HG03520 (cell line): ENCODE results near the gene TBX18.

Experiments used
- ATAC-seq: cut with Tn5 transposase; IDR thresholded peaks from one replicate; pipeline ENCODE4 v1.9.1; 2021; ENCODE audit warnings: mild to moderate bottlenecking, moderate library complexity; ENCODE audit not compliant: unreplicated experiment

Gene TBX18

DNA sequence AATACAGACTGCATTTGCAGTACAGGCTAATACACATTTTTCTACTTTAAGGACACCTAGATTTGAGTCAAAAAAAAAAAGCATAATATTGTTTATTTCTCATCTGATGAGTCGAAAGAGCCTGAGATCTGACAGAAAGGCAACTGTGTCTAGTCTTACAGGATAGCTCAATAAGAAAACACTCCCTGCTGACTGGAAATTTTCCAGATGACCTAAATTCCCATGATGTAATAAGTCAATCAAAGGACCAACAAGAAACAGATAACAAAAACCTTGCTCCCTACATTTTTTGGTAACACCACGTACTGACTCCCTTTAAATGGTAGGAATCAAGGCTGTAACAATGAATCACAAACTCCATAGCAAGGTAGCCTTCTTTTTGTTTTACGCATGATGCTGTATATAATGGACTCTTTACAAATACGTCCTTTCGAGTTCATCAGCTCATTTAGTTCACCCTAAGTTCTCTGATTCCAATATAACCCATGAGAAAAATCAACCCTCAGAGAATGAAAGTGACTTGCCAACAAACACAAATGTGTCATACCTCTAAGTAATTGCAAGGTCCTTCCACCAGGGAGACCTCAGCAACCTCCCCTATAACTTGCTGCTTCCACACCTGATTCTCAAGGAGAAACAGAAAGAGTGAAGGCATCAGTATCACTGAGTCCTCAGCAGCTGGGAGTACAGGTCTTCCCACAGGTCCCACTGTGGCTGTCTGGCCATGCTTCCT is 12.1 kb downstream of the TBX18 start:
- no peak for ATAC-seq

DNA sequence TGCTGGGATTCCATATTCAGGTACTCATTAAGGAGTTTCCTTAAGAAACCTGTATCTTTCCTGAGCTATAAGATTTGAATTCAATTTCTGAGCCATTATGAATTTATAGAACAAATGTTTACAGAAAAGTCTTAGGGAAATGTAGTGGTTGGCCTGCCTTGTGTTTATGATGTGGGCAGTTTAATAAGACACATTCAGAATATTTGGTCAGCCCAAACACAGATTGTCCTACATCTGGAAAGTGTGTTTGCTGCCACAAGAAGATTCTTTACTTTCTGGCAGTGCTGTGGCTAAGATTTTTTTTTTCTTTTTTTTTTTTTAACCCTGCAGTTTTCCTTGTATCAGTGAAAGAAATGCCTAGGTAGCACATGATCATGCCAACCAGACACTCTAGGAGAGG is 15.2 kb downstream of the TBX18 start:
- ATAC-seq: no peak

DNA sequence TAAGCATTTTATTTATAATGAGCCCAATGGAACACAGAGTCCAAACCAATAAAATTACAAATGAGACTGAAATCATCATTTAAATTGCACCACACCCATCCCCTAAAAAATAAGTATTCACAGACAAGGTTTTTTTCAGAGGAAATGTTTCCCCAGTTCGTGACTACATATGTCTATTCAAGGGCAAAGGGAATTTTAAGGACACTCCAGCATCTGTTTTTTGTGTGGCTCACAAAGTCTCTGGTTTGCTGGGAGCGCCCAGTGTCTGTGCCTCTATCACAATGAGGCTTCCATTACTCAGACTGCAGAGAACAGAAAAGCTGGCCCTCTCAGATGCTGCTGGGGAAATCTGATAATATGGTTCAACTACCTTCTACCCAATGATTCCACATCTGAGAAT is 16.0 kb downstream of the TBX18 start:
- no peak for ATAC-seq

DNA sequence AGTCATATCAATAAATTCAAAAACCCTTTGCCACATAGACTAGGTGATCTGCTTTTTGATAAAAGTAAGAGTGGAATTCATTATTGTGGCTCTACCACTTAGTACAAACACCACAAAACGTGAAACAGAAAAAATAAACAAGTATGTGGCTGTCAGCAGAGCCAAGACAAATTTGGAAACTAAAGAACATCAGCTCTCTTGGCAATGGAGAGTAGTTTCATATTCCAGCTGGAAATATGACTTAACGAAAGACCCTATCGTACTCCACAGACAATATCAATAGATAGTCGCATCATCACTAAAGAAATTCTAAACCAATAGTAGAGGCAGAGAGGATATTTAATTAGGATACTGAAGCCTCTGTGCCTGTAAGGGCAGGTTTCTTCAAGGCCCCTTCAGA is 20.8 kb downstream of the TBX18 start:
- no peak for ATAC-seq

DNA sequence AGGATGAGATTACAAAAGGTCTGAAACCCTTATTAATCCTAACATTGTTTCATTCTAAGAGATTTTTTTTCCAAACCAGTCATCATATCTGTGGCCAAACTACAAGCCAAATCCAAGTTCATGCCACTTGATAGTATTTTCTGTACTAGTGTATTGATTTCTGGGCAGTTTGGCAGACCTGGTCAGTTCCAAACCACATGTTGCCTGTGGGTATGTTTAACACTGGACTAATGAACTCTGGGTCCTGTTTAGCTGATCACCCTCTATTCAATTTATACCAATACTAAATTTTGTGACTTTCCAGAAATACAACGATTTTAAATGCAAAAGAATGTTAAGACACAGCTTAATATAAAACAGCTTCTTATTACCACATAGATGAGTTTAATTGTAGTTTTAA is 24.0 kb downstream of the TBX18 start:
- no peak for ATAC-seq

DNA sequence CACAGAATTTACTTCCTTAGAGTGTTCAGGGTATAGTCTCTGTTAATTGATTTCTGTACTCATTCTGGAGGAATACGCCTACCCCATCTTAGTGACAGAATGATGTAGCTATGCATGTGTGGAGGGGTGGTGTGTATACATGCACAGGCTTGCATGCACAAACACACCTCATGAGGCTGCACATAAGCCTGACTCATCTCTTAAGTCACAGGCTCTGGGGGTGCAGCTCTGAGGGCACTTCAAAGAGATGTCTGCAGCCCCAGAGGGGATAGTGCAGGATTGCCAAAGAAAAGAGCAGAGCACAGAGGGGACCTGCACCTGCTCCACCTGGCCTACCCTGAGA is 24.6 kb downstream of the TBX18 start:
- no peak for ATAC-seq

DNA sequence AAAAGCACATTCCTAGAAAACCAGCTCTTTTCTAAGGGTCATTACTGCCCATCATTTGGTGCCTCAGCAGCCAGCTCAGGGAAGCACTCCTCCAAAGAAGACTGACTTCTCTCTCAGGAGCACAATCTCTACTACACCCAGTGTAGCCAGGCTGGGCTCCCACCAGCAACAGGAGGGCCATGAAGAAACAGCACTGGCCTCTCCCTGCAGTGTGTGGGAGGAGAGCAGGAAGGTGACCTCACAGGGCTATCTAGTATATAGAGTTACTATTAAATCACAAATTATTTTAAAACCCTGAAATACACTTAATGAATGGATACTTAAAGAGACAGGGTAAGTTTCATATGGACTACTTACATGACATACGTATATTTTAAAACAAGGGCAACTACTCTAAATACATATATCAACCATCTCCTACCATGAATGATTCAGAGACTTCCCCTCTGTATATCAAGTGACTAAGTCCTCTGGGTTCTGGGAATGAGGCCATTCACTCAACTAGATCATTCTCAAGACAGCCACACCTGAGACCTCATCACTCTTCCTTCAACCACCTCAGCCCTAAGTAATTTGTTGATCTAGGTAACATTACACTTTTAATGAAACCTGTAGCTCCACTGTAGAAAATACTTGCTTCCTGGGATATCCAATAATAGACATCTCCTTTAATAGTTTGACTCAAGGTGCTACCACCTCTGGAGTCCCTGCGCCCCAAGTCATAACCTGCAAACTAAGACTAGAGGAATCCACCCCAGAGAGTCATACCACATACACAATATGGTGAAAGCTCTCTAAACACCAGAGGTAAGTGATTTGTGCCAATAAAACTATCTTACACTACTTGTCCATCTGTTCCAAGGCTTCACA is 25.2 kb downstream of the TBX18 start:
- ATAC-seq: no peak

DNA sequence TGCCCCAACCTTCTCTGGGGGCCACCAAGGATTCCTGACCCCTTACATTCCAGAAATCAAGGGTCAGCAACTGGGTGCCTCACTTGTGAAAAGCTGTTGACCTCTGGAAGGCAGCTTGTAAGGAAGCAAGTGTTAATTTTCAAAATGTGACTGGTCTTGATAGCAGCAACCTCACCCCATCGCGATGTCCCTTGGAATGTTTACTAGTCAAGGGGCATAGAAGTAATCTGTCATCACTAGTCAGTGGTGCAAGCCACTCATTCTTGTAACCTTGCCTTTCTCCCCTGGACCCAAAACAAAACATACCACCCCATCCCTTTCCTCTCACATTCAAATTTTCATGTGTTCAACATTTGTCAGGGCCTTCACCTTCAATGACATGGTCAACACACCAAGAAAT is 30.5 kb downstream of the TBX18 start:
- no peak for ATAC-seq

DNA sequence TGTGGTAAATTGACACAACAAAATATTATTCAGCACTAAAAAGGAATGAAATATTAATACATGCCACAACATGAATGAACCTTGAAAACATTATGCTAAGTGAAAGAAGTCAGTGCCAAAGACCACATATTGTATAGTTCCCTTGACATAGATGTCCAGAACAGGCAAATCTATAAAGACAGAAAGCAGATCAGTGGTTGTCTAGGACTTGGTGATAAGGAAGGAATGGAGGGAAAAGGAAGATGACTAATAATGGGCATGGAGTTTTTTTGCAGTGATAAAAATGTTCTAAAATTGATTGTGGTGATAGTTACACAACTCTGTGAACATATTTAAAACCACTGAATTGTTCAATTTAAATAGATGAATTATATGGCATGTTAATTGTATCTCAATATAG is 32.5 kb downstream of the TBX18 start:
- no peak for ATAC-seq

DNA sequence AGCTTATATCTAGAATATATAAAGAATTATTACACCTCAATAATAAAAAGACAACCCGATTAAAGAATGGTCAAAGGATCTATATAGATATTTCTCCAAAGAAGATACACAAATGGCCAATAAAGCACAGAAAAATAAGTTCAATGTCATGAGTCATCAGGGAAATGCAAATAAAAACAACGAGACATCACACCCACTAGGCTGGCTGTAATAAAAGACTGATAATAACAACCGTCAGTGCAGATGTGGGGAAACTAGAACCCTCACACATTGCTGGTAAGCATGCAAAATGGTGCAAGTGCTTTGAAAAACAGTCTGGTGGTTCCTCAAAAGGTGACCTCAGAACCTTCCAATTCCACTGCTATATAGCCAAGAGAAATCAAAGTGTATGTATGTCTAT is 33.0 kb downstream of the TBX18 start:
- ATAC-seq: no peak

DNA sequence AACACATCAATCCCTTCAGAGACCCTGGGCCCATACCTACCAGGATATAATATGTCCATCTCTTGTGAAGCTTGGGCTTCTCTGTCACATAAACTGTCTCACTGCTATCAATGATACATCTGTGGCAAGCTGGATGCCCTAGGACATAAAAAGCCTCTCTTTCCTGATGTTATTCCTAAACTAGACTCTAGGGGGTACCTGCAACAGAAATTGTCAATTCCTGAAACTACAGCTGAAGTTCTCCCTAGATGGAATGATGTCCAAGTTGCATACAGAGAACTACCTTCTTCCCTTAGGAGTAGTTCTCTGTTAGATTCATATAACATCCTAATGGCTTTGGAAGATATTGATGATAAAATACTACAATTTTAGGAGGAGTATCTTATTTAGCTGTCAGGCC is 35.8 kb downstream of the TBX18 start:
- ATAC-seq: no peak

DNA sequence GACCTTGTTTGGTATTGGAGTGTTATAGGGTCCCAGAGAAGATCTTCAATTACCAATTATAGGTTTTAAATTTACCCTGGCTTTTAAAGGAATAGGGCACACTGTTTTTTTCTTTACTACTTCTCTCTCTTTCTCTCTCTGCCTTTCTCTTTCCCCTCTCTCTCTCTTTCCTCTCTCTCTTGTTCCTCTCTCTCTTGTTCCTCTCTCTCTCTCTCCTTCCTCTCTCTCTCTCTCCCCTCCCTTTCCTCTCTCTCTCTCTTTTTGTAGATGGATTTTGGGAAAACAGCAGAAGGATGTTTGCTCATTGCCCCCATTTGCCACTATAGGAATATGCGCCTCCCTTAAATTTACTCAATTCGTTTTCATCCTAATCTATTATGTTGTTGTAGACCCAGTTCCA is 45.2 kb downstream of the TBX18 start:
- ATAC-seq: no peak

DNA sequence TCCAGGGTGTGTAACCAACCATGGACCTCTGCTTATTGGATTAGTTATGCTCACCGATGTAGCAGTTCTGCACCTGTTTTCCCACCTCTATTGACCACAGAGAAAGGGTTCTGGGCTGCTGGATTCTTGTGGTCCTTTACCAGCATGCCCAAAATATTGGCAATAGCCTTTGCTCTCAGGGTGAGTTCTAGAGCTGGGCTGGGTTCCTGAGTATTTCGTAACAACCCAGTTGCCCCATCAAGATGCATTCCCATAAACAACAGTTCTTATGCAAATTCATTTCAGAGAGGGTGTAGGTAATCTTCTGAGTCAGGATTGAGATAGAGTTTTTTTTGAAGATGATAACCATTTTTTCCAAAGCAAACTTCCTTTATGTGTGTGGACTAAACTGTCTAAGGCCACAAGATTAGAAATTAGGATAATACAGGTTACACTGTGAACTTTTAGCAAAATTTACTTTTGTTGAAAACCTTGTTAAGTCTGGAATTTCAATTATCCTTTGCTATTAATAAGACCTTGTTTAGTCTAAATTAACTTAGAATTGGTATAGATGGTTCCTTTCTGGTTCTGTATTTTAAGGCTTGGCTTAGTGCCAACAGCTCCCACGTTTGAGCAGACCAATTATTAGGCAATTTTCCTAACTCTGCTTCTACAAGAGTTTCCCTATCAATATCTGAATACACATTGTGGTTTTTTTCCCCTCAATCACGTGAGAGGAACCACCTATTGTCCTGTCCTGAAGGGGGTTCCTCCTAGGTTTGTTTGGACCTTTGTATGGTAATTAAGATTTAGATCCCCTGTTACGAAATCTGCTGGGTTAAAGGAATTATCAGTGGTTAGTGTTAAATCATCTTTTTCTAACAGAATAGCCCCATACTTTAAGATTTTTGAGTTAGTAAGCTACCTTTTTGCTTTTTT is 46.1 kb downstream of the TBX18 start:
- ATAC-seq: no peak

DNA sequence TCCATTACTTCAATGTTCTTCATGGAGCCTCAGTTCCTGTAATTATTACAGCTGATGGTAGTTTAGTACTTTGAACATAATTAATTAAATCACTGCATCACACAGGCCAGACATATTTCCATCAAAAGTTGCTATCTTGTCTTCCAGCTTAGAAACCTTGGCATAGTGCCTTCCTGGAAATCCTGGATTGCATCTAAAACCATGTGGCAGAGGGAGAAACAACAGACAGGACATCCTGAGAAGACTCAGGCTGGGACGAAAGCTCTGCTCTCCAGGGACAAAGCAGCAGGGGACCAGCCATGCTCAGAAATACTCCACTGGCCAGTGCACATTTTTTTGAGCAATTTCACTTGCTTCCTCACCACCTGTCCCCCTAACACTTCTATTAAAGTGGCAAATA is 55.3 kb downstream of the TBX18 start:
- no peak for ATAC-seq

DNA sequence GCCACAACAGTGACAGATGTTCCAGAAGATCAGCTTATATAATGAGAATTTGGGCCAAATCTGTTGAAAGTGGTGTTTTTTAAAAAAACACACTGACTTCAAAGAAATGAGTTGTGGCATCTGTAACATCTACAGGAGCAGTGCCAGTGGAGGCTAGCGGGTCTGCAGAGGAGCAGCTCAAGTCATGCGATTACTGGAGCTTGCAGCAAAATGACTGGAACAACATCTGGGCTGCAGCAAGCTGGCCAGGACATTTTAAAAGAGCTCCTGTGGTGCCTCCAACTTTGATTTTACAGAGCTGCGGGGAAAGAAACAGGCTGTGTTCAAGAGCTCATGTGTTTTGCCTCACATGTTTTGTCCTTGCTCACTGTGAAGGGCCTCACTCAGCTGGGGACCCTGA is 57.2 kb downstream of the TBX18 start:
- no peak for ATAC-seq

DNA sequence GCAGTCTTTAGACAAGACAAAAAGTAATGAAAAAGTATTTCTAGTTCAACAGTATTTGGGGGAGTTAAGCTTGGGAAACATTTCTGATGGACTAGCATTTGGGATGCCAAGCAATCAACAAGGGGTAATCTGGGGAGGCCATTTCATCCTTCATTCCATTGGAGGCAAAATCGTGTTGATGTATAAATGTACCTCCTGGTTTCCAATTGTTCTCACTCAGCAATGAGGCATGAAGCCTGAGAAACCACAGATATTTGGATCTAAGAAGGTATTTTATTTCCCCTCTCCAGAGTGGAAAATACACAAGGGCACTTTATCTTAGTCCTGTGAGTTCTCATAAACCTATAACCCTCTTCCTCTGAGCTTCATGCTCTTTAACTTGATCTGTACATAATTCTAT is 68.2 kb downstream of the TBX18 start:
- ATAC-seq: no peak

DNA sequence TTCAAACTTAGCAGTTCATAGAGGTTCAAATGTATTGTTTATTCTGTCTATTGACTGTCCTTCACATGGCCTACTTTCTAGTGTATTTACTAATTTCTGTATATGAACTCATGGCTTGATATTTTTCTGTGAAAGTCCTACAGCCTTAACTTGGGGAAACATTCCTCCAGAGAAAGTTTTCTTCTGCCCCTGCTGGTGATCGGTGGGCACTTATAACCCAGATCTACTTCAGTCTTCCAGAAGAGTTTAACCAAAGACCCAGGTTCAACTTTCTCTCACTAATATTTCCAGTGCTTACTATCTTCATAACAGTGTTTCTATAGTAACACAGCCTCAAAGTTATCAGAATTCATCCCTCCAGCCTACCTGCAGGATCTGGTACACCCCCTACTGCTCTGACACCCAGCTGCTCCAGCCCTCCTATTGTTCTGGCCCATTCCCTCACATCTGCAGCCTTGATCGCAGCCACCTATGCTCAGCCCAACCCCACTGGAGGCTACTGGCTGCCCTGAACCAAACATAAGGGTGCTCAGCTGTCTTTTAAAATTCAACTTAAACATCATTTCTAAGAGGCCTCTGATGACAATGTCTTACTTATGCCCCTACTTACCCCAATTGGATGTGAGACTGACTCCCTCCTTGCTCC is 72.3 kb downstream of the TBX18 start:
- no peak for ATAC-seq

DNA sequence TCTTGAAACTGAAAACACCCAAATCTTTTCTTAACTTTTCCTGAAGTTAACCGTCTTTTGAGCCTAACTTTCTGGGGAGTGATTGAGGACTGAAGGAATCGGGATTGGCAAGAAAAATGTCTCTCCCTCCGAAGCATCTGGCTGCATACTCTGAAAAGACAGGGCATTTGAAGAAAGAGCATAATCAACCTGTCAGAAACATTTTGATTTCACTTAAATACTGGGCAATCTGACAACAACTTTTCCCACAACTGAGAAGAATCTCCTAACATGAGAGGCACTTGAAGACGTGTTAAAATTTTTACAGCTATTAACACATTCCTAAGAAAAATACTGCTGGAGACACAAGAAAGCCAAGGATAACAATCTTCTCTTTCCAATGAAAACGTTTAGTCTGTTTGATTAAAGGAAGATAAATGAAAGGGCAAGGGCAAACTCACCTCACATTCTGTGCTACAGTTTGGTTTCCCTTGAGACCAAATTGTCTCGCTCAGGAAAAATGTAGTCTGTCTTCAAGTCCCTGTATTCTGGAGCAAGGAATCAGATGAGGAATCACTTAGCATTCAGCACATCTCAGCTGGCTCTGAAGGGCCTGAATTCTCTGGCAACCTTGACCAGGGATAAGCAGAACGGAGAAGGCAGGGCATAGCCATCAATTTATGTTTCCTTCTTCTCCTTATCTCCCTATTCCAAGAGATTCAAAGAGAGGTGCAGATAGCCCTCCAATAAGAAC is 76.1 kb downstream of the TBX18 start:
- no peak for ATAC-seq

DNA sequence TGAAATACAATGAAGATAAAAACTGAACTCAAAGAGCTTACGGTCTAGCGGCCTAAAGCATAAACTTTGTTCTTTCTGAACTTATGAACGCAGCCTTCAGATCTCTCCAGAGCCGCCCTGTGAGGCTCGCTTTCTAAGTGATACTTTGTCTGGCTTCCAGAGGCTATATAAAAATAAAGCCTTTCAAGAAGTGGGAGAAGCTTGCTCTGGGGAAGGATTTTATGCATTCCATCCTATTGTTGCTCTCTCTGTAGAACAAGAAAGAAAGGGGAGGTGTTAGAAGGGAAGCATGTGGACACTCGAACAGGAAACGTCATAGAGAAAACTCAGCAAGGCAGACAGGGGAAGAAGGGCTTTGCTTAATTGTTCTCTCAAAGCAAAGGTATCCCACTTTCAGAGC is 77.0 kb downstream of the TBX18 start:
- no peak for ATAC-seq

DNA sequence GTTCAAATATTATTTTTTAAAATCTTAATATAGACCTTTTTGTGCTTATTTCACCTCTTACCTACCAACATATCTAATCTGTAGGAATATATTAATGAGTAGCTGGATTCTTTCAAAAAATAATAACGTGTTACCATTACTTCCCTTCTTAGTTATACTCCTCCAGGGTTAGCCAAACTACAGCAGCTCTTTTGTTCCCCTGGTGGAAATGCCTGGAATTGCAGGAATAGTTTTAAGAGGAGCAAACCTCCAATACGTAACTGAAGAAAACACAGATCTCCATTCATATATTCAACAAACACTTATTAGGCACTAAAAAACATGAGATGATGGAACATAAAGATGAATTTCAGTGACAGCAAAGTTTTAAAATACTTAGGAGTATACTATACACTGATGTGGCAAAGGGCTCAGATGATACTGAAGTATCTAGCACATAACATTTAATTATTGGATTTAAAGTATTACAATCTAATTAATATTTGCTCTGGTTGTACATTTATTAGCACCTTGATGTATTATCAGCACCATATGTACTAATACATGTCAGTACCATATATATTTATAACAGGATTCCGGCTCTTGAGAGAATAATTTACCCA is 78.3 kb downstream of the TBX18 start:
- ATAC-seq: no peak
